Ovary (tissue), 3 donors: ENCODE measurements around the gene DRC1.

ENCODE experiments used
- EP300 ChIP-seq: sonication (generic); formaldehyde crosslinking; IDR thresholded peaks from one replicate; pipeline ENCODE4 v1.6.1; 2017; ENCODE audit warnings: antibody characterized with exemption
- POLR2A ChIP-seq: fragments of 450-650 bp; IDR thresholded peaks from one replicate; pipeline ENCODE4 v1.6.1; 2017; ENCODE audit warnings: antibody characterized with exemption, mild to moderate bottlenecking, moderate library complexity
- TF ChIP-seq, protein P1 (sequence below), 3 donors: fragments of 450-650 bp in 2 of 3; fragments of 200-600 bp in 1 of 3; IDR thresholded peaks; one replicate each; pipeline versions ENCODE4 v1.5.1 to v1.8.0; 2016 to 2022; ENCODE audit warnings: antibody characterized with exemption in 3 of 3, mild to moderate bottlenecking in 1 of 3
- donor health status: DM: no; HTN: no; CAD: no.

DNA sequence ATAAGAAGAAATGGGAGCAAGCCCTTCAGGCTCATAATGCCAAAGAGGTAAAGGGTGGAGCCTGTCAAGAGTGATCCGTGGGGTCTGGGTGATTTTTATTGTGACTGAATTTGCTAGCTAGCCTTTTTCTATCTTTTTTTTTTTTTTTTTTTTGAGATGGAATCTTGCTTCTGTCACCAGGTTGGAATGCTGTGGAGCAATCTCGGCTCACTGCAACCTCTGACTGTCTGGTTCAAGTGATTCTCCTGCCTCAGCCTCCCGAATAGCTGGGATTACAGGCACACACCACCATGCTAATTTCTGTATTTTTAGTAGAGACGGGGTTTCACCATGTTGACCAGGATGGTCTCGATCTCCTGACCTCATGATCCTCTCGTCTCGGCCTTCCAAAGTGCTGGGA, 29.1 kb downstream of the DRC1 start:
- TF ChIP-seq, protein P1, sequence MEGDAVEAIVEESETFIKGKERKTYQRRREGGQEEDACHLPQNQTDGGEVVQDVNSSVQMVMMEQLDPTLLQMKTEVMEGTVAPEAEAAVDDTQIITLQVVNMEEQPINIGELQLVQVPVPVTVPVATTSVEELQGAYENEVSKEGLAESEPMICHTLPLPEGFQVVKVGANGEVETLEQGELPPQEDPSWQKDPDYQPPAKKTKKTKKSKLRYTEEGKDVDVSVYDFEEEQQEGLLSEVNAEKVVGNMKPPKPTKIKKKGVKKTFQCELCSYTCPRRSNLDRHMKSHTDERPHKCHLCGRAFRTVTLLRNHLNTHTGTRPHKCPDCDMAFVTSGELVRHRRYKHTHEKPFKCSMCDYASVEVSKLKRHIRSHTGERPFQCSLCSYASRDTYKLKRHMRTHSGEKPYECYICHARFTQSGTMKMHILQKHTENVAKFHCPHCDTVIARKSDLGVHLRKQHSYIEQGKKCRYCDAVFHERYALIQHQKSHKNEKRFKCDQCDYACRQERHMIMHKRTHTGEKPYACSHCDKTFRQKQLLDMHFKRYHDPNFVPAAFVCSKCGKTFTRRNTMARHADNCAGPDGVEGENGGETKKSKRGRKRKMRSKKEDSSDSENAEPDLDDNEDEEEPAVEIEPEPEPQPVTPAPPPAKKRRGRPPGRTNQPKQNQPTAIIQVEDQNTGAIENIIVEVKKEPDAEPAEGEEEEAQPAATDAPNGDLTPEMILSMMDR (IDR thresholded peaks at IDR 0.05) = no peak
- TF ChIP-seq POLR2A (no peak), EP300 (no peak)
